Measurements from ENCODE around the gene GLRA1.
"Not testable (repeated sequence)": the region's sequence is repeated elsewhere in the genome, so short reads cannot be mapped to it uniquely, and the experiment has no call there.

The GLRA1 gene

GRCh38 chr5:151811593-151812321, 112.9 kb downstream of the GLRA1 start:
- no peak for DNase-seq

GRCh38 chr5:151810897-151811296, 113.8 kb downstream of the GLRA1 start:
- DNase-seq = no peak

GRCh38 chr5:151810449-151810848, 114.2 kb downstream of the GLRA1 start:
- DNase-seq = no peak

GRCh38 chr5:151808451-151809169, 116.0 kb downstream of the GLRA1 start:
- DNase-seq = no peak

GRCh38 chr5:151805414-151806223, 119.0 kb downstream of the GLRA1 start:
- no peak for DNase-seq

- DNase-seq = no peak
These were observed 124.1 kb downstream of the GLRA1 start for GRCh38 chr5:151800532-151800931.

GRCh38 chr5:151799407-151799806, 125.2 kb downstream of the GLRA1 start:
- DNase-seq = no peak

- DNase-seq = no peak
These were observed 126.0 kb downstream of the GLRA1 start for GRCh38 chr5:151798674-151799073.

- DNase-seq = no peak
These were observed 129.2 kb downstream of the GLRA1 start for GRCh38 chr5:151795426-151795825.

- DNase-seq = no peak
These were observed 131.3 kb downstream of the GLRA1 start for GRCh38 chr5:151793358-151793757.

- DNase-seq = no peak
These were observed 136.8 kb downstream of the GLRA1 start for GRCh38 chr5:151787817-151788216.

- DNase-seq = no peak
These were observed 138.2 kb downstream of the GLRA1 start for GRCh38 chr5:151786468-151786867.

GRCh38 chr5:151784141-151784540, 140.5 kb downstream of the GLRA1 start:
- no peak for DNase-seq

- DNase-seq = not testable (repeated sequence)
These were observed 141.0 kb downstream of the GLRA1 start for GRCh38 chr5:151783664-151784063.

GRCh38 chr5:151781201-151781600, 143.4 kb downstream of the GLRA1 start:
- DNase-seq = no peak

GRCh38 chr5:151780348-151780747, 144.3 kb downstream of the GLRA1 start:
- DNase-seq = no peak

- no peak for DNase-seq
These were observed 145.0 kb downstream of the GLRA1 start for GRCh38 chr5:151779531-151780125.

- no peak for DNase-seq
These were observed 149.5 kb downstream of the GLRA1 start for GRCh38 chr5:151775025-151775606.

GRCh38 chr5:151773951-151774350, 150.7 kb downstream of the GLRA1 start:
- DNase-seq = no peak

- DNase-seq = no peak
These were observed 151.6 kb downstream of the GLRA1 start for GRCh38 chr5:151772846-151773561.

Measured in activated CD4-positive, CD25-positive, alpha-beta regulatory T cell (primary cell).